GM19193 (cell line): ENCODE data around the gene RNF175.

Source experiments
- POLR2A ChIP-seq: IDR thresholded peaks from 4 replicates; pipeline ENCODE4 v1.6.1; 2011; ENCODE audit not compliant: insufficient read depth, insufficient read length; ENCODE audit errors: extremely low read depth

RNF175 gene

GRCh38 chr4:153684182-153684970, 75.4 kb downstream of the RNF175 start, which contains the start of gene TLR2:
TLR2 (plus strand) TSS chr4:153684280; CDS start chr4:153702908, 18,628 bp downstream.
- no peak for TF ChIP-seq POLR2A

DNA sequence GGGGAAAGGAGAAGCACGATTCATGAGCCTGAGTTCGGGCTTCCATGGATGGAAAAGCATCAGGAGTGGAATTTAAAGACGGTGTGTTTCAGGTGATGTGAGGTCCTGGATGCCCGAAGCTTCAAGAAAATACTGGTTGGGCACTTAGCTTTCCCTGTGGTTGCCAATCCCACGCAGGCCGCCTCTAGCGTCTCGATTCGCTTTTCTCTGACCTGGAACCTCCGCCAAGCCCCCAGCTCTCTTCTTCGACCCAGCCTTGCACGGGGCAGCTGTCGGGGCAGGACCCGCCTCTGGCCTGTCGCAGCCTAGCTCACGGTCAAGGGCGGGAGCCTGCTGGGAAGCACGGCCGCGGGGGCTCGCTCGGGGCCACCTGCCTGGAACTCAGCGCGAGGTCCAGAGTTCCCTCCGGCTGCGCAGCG, 76.1 kb downstream of the RNF175 start:
- no peak for TF ChIP-seq POLR2A

- TF ChIP-seq POLR2A = no peak
Measured at GRCh38 chr4:153679486-153679885, 80.3 kb downstream of the RNF175 start.

DNA sequence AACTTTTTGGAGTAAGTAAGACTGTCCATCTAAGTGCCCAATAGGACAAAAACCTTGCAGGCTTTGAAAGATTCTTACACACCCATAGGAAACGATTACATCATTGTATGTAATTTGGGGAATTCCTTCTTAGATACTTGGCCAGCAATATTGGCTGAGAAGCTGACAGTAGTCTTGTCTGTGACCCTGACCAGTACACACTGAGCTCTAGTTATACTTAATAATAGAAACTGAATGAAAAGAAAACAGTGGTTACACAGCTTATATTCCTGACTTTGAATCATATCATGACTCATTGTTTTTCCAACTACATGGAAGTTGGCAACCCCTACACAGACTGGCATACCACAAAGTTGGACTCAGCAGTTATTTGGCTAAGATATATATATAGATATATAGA, 82.8 kb downstream of the RNF175 start:
- TF ChIP-seq POLR2A = no peak

- TF ChIP-seq POLR2A = no peak
Measured at GRCh38 chr4:153676486-153676885, 83.3 kb downstream of the RNF175 start.

DNA sequence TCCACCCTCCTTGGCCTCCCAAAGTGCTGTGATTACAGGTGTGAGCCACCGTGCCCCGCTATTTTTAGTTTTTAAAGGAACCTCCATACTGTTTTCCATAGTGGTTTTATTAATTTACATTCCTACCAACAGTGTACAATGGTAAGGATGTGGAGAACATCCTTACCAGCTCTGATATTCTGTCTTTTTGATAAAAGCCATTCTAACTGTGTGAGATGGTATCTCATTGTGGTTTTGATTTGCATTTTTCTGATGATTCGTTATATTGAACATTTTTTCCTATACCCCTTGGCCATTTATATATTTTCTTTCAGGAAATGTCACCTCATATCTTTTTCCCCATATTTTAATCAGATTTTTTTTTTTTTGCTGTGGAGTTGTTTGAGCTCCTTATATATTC, 90.0 kb downstream of the RNF175 start:
- TF ChIP-seq POLR2A = no peak

- TF ChIP-seq POLR2A = no peak
Measured at GRCh38 chr4:153668647-153669046, 91.2 kb downstream of the RNF175 start.

DNA sequence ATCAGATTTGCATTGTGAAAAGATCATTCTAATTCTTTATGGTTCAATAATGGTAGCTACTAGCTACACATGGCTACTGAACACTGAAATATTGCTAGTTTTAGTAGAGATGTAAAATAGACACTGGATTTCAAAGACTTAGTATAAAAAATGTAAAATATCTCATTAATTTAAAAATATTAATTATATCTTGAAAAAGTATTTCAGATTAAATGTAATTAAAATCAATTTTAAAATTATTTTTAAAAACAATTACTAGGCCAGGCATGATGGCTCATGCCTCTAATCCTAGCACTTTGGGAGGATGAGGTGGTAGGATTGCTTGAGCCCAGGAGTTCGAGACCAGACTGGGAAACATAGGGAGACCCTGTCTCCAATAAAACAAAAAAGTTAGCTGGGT, 96.2 kb downstream of the RNF175 start:
- no peak for TF ChIP-seq POLR2A

GRCh38 chr4:153661908-153662307, 97.9 kb downstream of the RNF175 start:
- TF ChIP-seq POLR2A = no peak

GRCh38 chr4:153661215-153661822, 98.5 kb downstream of the RNF175 start:
- no peak for TF ChIP-seq POLR2A
